Endothelial cell of umbilical vein (primary cell): ENCODE data around the gene IL15. TPM values are rescaled to one million over a fixed set of nuclear protein-coding genes. Genes with fewer than 3 reads are reported as not detected.

Experiments
- BruUV-seq: library from RNA; stranded (reverse); fragments of 400-500 nt; replicated peaks from 2 replicates; lab custom pipeline; 2021; lab: Mats Ljungman, UMichigan
- CTCF ChIA-PET: fragments of 300-600, 350-600 bp; sonication (Branson Sonifier 250); formaldehyde crosslinking; loops from one replicate; lab custom pipeline; 2021; ENCODE audit warnings: antibody characterized with exemption, inconsistent platforms; lab: Charles Lee
- POLR2A ChIA-PET: fragments of 300-600, 350-600 bp; sonication (Branson Sonifier 250); formaldehyde crosslinking; loops from one replicate; lab custom pipeline; 2021; ENCODE audit warnings: antibody characterized with exemption, inconsistent platforms; lab: Charles Lee
- DNase-seq: peaks from one replicate; pipeline ENCODE4 v3.0.0-alpha.2; 2011; ENCODE audit warnings: low read depth, low spot score
- FAIRE-seq: peaks from 2 replicates; lab custom pipeline; 2011; peaks lifted over from hg19 to GRCh38; lab: Jason Lieb, UNC
- H2AFZ ChIP-seq: 2 replicates; pipeline ENCODE4 v1.6.0; 2012; ENCODE audit warnings: low read depth, low read length, control low read depth, inconsistent platforms
- H3K27ac ChIP-seq: 2 replicates; pipeline ENCODE4 v1.5.1; 2011; ENCODE audit warnings: low read depth, mild to moderate bottlenecking, control low read depth, low read length, moderate library complexity; ENCODE audit not compliant: insufficient read depth
- H3K27me3 ChIP-seq, 2 experiments: 2 replicates each; pipeline versions ENCODE4 v1.6.0 to v1.6.1; 2011; ENCODE audit warnings: low read length in 2 of 2, mixed read lengths in 1 of 2; ENCODE audit not compliant: control insufficient read depth in 2 of 2, insufficient read depth in 2 of 2
- H3K36me3 ChIP-seq, 2 experiments: 2 replicates in 1 of 2; 3 replicates in 1 of 2; pipeline ENCODE4 v1.5.1; 2011; ENCODE audit warnings: low read length in 2 of 2, mild to moderate bottlenecking in 1 of 2, moderate library complexity in 1 of 2; ENCODE audit not compliant: control insufficient read depth in 2 of 2, insufficient read depth in 2 of 2; ENCODE audit errors: extremely low read depth in 1 of 2
- H3K4me1 ChIP-seq: 3 replicates; pipeline ENCODE4 v1.5.1; 2011; ENCODE audit warnings: mild to moderate bottlenecking, low read length; ENCODE audit not compliant: control insufficient read depth, insufficient read depth; ENCODE audit errors: extremely low read depth
- H3K4me2 ChIP-seq: 2 replicates; pipeline ENCODE4 v1.6.1; 2011; ENCODE audit warnings: low read length, control low read depth, mixed read lengths; ENCODE audit not compliant: insufficient read depth
- H3K4me3 ChIP-seq, 3 experiments: fragments of 200-600 bp in 1 of 3; sonication (generic), shearing (Covaris generic) in 1 of 3; replicated peaks in 1 of 3; 2 replicates each; pipeline ENCODE4 v1.5.1; 2011 to 2016; ENCODE audit warnings: control low read depth in 3 of 3, low read length in 3 of 3, mild to moderate bottlenecking in 2 of 3, inconsistent platforms in 1 of 3, low read depth in 1 of 3, moderate library complexity in 1 of 3; ENCODE audit not compliant: insufficient read depth in 1 of 3
- H3K79me2 ChIP-seq: 2 replicates; pipeline ENCODE4 v1.6.0; 2012; ENCODE audit warnings: low read length, inconsistent platforms; ENCODE audit not compliant: control insufficient read depth, insufficient read depth
- H3K9ac ChIP-seq: replicated peaks from 2 replicates; pipeline ENCODE3; 2011; ENCODE audit warnings: low read length, control low read depth; ENCODE audit not compliant: insufficient read depth; ENCODE audit errors: extremely low read depth
- H3K9me1 ChIP-seq: replicated peaks from 3 replicates; pipeline ENCODE4 v1.6.0; 2011; ENCODE audit warnings: mild to moderate bottlenecking, low read length; ENCODE audit not compliant: control insufficient read depth, insufficient read depth; ENCODE audit errors: extremely low read depth
- H3K9me3 ChIP-seq: replicated peaks from 2 replicates; pipeline ENCODE4 v1.5.1; 2012; ENCODE audit warnings: low read length, inconsistent platforms; ENCODE audit not compliant: control insufficient read depth, insufficient read depth
- H4K20me1 ChIP-seq: replicated peaks from 2 replicates; pipeline ENCODE3; 2011; ENCODE audit warnings: mild to moderate bottlenecking, low read length; ENCODE audit not compliant: control insufficient read depth, insufficient read depth; ENCODE audit errors: extremely low read depth
- CTCF ChIP-seq, 2 donors: IDR thresholded peaks; 1 replicate in 1 of 2; 2 replicates in 1 of 2; pipeline ENCODE4 v1.5.1; 2011; ENCODE audit warnings: low read length in 2 of 2, mild to moderate bottlenecking in 2 of 2, moderate library complexity in 2 of 2, control low read depth in 1 of 2, inconsistent platforms in 1 of 2, low read depth in 1 of 2; ENCODE audit not compliant: insufficient read depth in 1 of 2; ENCODE audit errors: extremely low read depth in 1 of 2
- EZH2 ChIP-seq: IDR thresholded peaks from 2 replicates; pipeline ENCODE4 v1.6.1; 2012; ENCODE audit warnings: borderline replicate concordance, low read depth, mild to moderate bottlenecking, moderate library complexity, low read length, inconsistent platforms; ENCODE audit not compliant: severe bottlenecking
- FOS ChIP-seq: IDR thresholded peaks from 2 replicates; pipeline ENCODE4 v1.6.1; 2011; ENCODE audit warnings: mild to moderate bottlenecking, low read length, moderate library complexity, borderline replicate concordance; ENCODE audit not compliant: insufficient read depth
- GATA2 ChIP-seq: IDR thresholded peaks from 2 replicates; pipeline ENCODE4 v1.7.0; 2011; ENCODE audit warnings: low read depth, mild to moderate bottlenecking, moderate library complexity, mixed read lengths, low read length; ENCODE audit not compliant: insufficient read length, insufficient read depth
- JUN ChIP-seq: IDR thresholded peaks from 2 replicates; pipeline ENCODE4 v1.6.1; 2011; ENCODE audit warnings: borderline replicate concordance, low read depth; ENCODE audit not compliant: insufficient read length, insufficient read depth
- MAX ChIP-seq: IDR thresholded peaks from 2 replicates; pipeline ENCODE4 v1.6.1; 2011; ENCODE audit not compliant: insufficient read depth, insufficient read length
- MYC ChIP-seq: IDR thresholded peaks from one replicate; pipeline ENCODE4 v1.6.1; 2011; ENCODE audit warnings: mild to moderate bottlenecking, low read depth, low read length
- POLR2A ChIP-seq: IDR thresholded peaks from 2 replicates; pipeline ENCODE4 v1.6.1; 2012; ENCODE audit warnings: low read depth, mild to moderate bottlenecking, control low read depth, low read length
- POLR2AphosphoS5 ChIP-seq: IDR thresholded peaks from 2 replicates; pipeline ENCODE4 v1.6.1; 2012; ENCODE audit warnings: low read depth, mild to moderate bottlenecking, control low read depth, low read length, moderate library complexity; ENCODE audit not compliant: insufficient read depth
- dilution Hi-C: fragments of 300-500 bp; cut with MboI; formaldehyde crosslinking; loops from one replicate; pipeline ENCODE4 v1.15.0; 2019; ENCODE audit warnings: low sequenced_read_pairs; ENCODE audit not compliant: extremely low pct_ligation_motif_present
- intact Hi-C: fragments of 100-400 bp; cut with micrococcal nuclease; formaldehyde crosslinking; loops from one replicate; pipeline ENCODE4 v1.10.0; 2022
- polyA plus RNA-seq, 4 experiments: library from polyadenylated mRNA; depleted of rRNA in 3 of 4; stranded (reverse) in 3 of 4; unstranded in 1 of 4; fragments of >200 nt; gene quantifications; 2 replicates each; pipeline versions ENCODE4 v1.2.1 to v1.2.3, GENCODE V29; 2011 to 2012; ENCODE audit warnings: missing spikeins in 1 of 4
- total RNA-seq: library from RNA; stranded (reverse); gene quantifications from 2 replicates; pipeline ENCODE4 v1.2.3, GENCODE V29; 2021

The IL15 gene
- total and polyA plus RNA-seq, 2 donors (not counting 3 experiments of a cell fraction or from before 2014, with no cell fraction given), result 3.0 to 3.1 TPM

- POLR2A ChIA-PET, result interaction anchor here (0.6 kb wide), 1 partner anchor 367 kb away, joined by 4 read pairs; no protein-coding TSS in a partner anchor
- no peak for FAIRE-seq
These were observed 66.2 kb downstream of the IL15 start for GRCh38 chr4:141702472-141703182.

More at GRCh38 chr4:141702472-141703182, 66.2 kb downstream of the IL15 start:
- Histone ChIP-seq H3K79me2 (no peaks in the 10 kb centered on the region), H3K4me1 (no peaks in the 10 kb centered on the region), H4K20me1 (no peaks in the 10 kb centered on the region), H3K9me3 (no peaks in the 10 kb centered on the region), H3K4me3 (no peak overlapping the region), H3K27me3 (no peaks in the 10 kb centered on the region), H3K4me2 (no peak overlapping the region), H3K9ac (no peak overlapping the region), H3K27ac (no peak overlapping the region), H2AFZ (no peak overlapping the region), H3K36me3 (no peaks in the 10 kb centered on the region), H3K9me1 (no peaks in the 10 kb centered on the region)
- intact Hi-C loops (loop anchor here (10.0 kb wide), 1 partner anchor 1142 kb away; the partner anchor contains the start of gene INPP4B), dilution Hi-C loops (no loop called here)
- CTCF ChIA-PET, result interaction anchor here (0.7 to 1.8 kb wide), 10 partner anchors 9 to 1018 kb away, joined by 3 to 10 read pairs (median 3); partner anchors contain the start of gene IL15
- TF ChIP-seq EZH2 (no peak), POLR2A (no peak), GATA2 (no peak), JUN (no peak), POLR2AphosphoS5 (no peak), CTCF (IDR thresholded peaks at IDR 0.05; ENCODE audit: extremely low read depth in 1 of 2, insufficient read depth in 1 of 2, low read depth in 1 of 2, low read length in 2 of 2) (no peak), MYC (no peak), MAX (no peak), FOS (no peak)
- peak; percentile 20 for DNase-seq
- no TSS peak for BruUV-seq
